Esophagus muscularis mucosa (tissue), 4 donors: Measurements from ENCODE around the gene DUS1L.

Experiments
- EP300 ChIP-seq: sonication (generic); formaldehyde crosslinking; IDR thresholded peaks from one replicate; pipeline ENCODE4 v1.6.1; 2017; ENCODE audit warnings: antibody characterized with exemption
- POLR2A ChIP-seq: fragments of 450-650 bp; IDR thresholded peaks from one replicate; pipeline ENCODE4 v1.6.1; 2017; ENCODE audit warnings: antibody characterized with exemption, moderate library complexity, mild to moderate bottlenecking, low read depth
- POLR2AphosphoS5 ChIP-seq, 2 donors: sonication (generic); formaldehyde crosslinking; IDR thresholded peaks; one replicate each; pipeline ENCODE4 v1.6.1; 2017; ENCODE audit warnings: antibody characterized with exemption in 2 of 2
- TF ChIP-seq, protein P1 (sequence below), 3 experiments: fragments of 200-600 bp in 2 of 3; fragments of 450-650 bp in 1 of 3; sonication (generic) in 2 of 3; IDR thresholded peaks; one replicate each; pipeline ENCODE4 v1.5.1; 2017 to 2019; ENCODE audit warnings: antibody characterized with exemption in 3 of 3, mild to moderate bottlenecking in 2 of 3, moderate library complexity in 1 of 3

DNA sequence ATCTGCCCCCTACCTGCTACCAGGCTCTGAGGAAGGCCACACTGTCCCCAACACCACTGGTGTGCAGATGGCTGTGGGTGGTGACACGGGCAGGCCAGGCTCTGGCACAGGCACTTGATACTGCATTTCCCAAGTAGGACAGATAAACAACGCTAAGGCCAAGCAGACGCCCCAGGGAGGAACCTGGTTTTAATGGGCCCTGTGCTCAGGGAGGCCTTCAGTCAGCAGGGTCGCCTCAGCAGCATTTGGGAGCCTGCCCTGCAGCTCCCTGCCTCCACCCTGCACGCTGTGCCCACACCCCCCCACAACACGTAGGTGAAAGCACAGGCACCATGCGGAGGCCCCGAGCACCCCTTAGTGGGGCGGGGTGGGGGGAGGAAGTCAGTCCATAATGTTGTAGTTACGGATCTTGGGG, 35.7 kb upstream of the DUS1L start:
- TF ChIP-seq, protein P1, sequence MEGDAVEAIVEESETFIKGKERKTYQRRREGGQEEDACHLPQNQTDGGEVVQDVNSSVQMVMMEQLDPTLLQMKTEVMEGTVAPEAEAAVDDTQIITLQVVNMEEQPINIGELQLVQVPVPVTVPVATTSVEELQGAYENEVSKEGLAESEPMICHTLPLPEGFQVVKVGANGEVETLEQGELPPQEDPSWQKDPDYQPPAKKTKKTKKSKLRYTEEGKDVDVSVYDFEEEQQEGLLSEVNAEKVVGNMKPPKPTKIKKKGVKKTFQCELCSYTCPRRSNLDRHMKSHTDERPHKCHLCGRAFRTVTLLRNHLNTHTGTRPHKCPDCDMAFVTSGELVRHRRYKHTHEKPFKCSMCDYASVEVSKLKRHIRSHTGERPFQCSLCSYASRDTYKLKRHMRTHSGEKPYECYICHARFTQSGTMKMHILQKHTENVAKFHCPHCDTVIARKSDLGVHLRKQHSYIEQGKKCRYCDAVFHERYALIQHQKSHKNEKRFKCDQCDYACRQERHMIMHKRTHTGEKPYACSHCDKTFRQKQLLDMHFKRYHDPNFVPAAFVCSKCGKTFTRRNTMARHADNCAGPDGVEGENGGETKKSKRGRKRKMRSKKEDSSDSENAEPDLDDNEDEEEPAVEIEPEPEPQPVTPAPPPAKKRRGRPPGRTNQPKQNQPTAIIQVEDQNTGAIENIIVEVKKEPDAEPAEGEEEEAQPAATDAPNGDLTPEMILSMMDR (IDR thresholded peaks at IDR 0.05), result no peak
- TF ChIP-seq EP300 (no peak), POLR2A (no peak), POLR2AphosphoS5 (IDR thresholded peaks at IDR 0.05) (no peak)
